Activated CD4-positive, alpha-beta memory T cell treated with anti-CD3 and anti-CD28 coated beads, Interleukin-2, amount 10 ng/mL, durations not matched to agents 7 days and 5 days (primary cell): Measurements from ENCODE around the gene KCNAB2. TPM values are rescaled to one million over a fixed set of nuclear protein-coding genes. Genes with fewer than 3 reads are reported as not detected.

ENCODE experiments used
- CTCF ChIA-PET: fragments of 350-600 bp; sonication (Branson Sonifier 250); formaldehyde crosslinking; loops from one replicate; lab custom pipeline; 2021; ENCODE audit warnings: antibody characterized with exemption, inconsistent platforms; lab: Charles Lee
- POLR2A ChIA-PET: fragments of 350-600 bp; sonication (Branson Sonifier 250); formaldehyde crosslinking; loops from one replicate; lab custom pipeline; 2021; ENCODE audit warnings: antibody characterized with exemption; lab: Charles Lee
- DNase-seq: peaks from one replicate; pipeline ENCODE4 v3.0.0-alpha.2; 2020
- H3K27ac Mint-ChIP-seq: one replicate; pipeline ENCODE4 v1.8.0; 2021; ENCODE audit warnings: mild to moderate bottlenecking, mixed read lengths
- H3K27me3 Mint-ChIP-seq: one replicate; pipeline ENCODE4 v1.8.0; 2021; ENCODE audit warnings: mixed read lengths
- H3K36me3 Mint-ChIP-seq: one replicate; pipeline ENCODE4 v1.8.0; 2021; ENCODE audit warnings: low read depth, mixed read lengths
- H3K4me1 Mint-ChIP-seq: one replicate; pipeline ENCODE4 v1.8.0; 2021; ENCODE audit warnings: mixed read lengths
- H3K4me3 Mint-ChIP-seq: one replicate; pipeline ENCODE4 v1.8.0; 2021; ENCODE audit warnings: mild to moderate bottlenecking, mixed read lengths
- H3K9me3 Mint-ChIP-seq: one replicate; pipeline ENCODE4 v1.8.0; 2021; ENCODE audit warnings: mixed read lengths
- total RNA-seq, 2 experiments: library from RNA; stranded (reverse); gene quantifications; one replicate each; pipeline ENCODE4 v1.2.3, GENCODE V29; 2021

The KCNAB2 gene
- total RNA-seq, 2 experiments from 2014 or later = 284 to 286 TPM

GRCh38 chr1:6131561-6131960, 85.9 kb downstream of the KCNAB2 start:
- CTCF ChIA-PET = interaction anchor here (1.8 kb wide), 1 partner anchor 54 kb away, joined by 4 read pairs; no protein-coding TSS in a partner anchor

GRCh38 chr1:6133146-6133895, 87.6 kb downstream of the KCNAB2 start:
- no peaks in the 10 kb centered on the region for H3K27me3 Mint-ChIP-seq
- H3K36me3 Mint-ChIP-seq = no peaks in the 10 kb centered on the region
- no peak overlapping the region for H3K4me3 Mint-ChIP-seq
- DNase-seq = no peak
- H3K9me3 Mint-ChIP-seq = peaks cover 3% of the 10 kb centered on the region
- H3K4me1 Mint-ChIP-seq = no peaks in the 10 kb centered on the region
- ChIA-PET POLR2A (no interaction called here), CTCF (no interaction called here)
- H3K27ac Mint-ChIP-seq = no peak overlapping the region

More at GRCh38 chr1:6131561-6131960, 85.9 kb downstream of the KCNAB2 start:
- POLR2A ChIA-PET = no interaction called here
- DNase-seq = no peak
- H3K27me3 Mint-ChIP-seq = no peaks in the 10 kb centered on the region
- no peak overlapping the region for H3K27ac Mint-ChIP-seq
- no peak overlapping the region for H3K4me3 Mint-ChIP-seq
- H3K36me3 Mint-ChIP-seq = no peaks in the 10 kb centered on the region
- peaks cover 2% of the 10 kb centered on the region for H3K4me1 Mint-ChIP-seq
- H3K9me3 Mint-ChIP-seq = peaks cover 3% of the 10 kb centered on the region

GRCh38 chr1:6134206-6134605, 88.5 kb downstream of the KCNAB2 start:
- ChIA-PET CTCF (no interaction called here), POLR2A (no interaction called here)
- Mint-ChIP-seq H3K9me3 (peaks cover 3% of the 10 kb centered on the region), H3K27ac (no peak overlapping the region), H3K36me3 (no peaks in the 10 kb centered on the region), H3K4me3 (no peak overlapping the region), H3K4me1 (no peaks in the 10 kb centered on the region), H3K27me3 (no peaks in the 10 kb centered on the region)
- no peak for DNase-seq

- no peaks in the 10 kb centered on the region for H3K4me1 Mint-ChIP-seq
- DNase-seq = no peak
- H3K27ac Mint-ChIP-seq = no peak overlapping the region
- CTCF ChIA-PET = no interaction called here
- POLR2A ChIA-PET = no interaction called here
- H3K27me3 Mint-ChIP-seq = no peaks in the 10 kb centered on the region
- H3K9me3 Mint-ChIP-seq = peaks cover 3% of the 10 kb centered on the region
- no peak overlapping the region for H3K4me3 Mint-ChIP-seq
- no peaks in the 10 kb centered on the region for H3K36me3 Mint-ChIP-seq
These were observed 89.2 kb downstream of the KCNAB2 start for GRCh38 chr1:6134741-6135510.

- Mint-ChIP-seq H3K27ac (no peak overlapping the region), H3K36me3 (no peaks in the 10 kb centered on the region), H3K4me1 (no peaks in the 10 kb centered on the region), H3K27me3 (no peaks in the 10 kb centered on the region), H3K4me3 (no peak overlapping the region), H3K9me3 (peaks cover 3% of the 10 kb centered on the region)
- ChIA-PET POLR2A (no interaction called here), CTCF (no interaction called here)
- no peak for DNase-seq
These were observed 91.0 kb downstream of the KCNAB2 start for GRCh38 chr1:6136516-6137220.

GRCh38 chr1:6137758-6138157, 92.1 kb downstream of the KCNAB2 start:
- Mint-ChIP-seq H3K9me3 (no peaks in the 10 kb centered on the region), H3K36me3 (no peaks in the 10 kb centered on the region), H3K27ac (no peak overlapping the region), H3K4me1 (no peaks in the 10 kb centered on the region), H3K4me3 (no peak overlapping the region), H3K27me3 (no peaks in the 10 kb centered on the region)
- ChIA-PET CTCF (no interaction called here), POLR2A (no interaction called here)
- DNase-seq = no peak

- H3K4me3 Mint-ChIP-seq = no peak overlapping the region
- ChIA-PET POLR2A (no interaction called here), CTCF (interaction anchor here (0.6 kb wide), 1 partner anchor 353 kb away, joined by 3 read pairs; no protein-coding TSS in a partner anchor)
- no peaks in the 10 kb centered on the region for H3K27me3 Mint-ChIP-seq
- no peaks in the 10 kb centered on the region for H3K4me1 Mint-ChIP-seq
- H3K9me3 Mint-ChIP-seq = no peaks in the 10 kb centered on the region
- H3K36me3 Mint-ChIP-seq = no peaks in the 10 kb centered on the region
- no peak overlapping the region for H3K27ac Mint-ChIP-seq
- DNase-seq = no peak
These were observed 94.7 kb downstream of the KCNAB2 start for GRCh38 chr1:6140413-6140812.

- Mint-ChIP-seq H3K27me3 (no peaks in the 10 kb centered on the region), H3K9me3 (no peaks in the 10 kb centered on the region), H3K36me3 (no peaks in the 10 kb centered on the region), H3K27ac (no peak overlapping the region), H3K4me3 (no peak overlapping the region), H3K4me1 (no peaks in the 10 kb centered on the region)
- POLR2A ChIA-PET = no interaction called here
- DNase-seq = peak; percentile 32
- CTCF ChIA-PET = interaction anchor here (0.8 to 1.3 kb wide), 2 partner anchors 46 to 103 kb away, joined by 3 read pairs; no protein-coding TSS in a partner anchor
These were observed 95.9 kb downstream of the KCNAB2 start for GRCh38 chr1:6141592-6141991.

- no peak for DNase-seq
- H3K4me1 Mint-ChIP-seq = no peaks in the 10 kb centered on the region
- no peak overlapping the region for H3K27ac Mint-ChIP-seq
- H3K27me3 Mint-ChIP-seq = no peaks in the 10 kb centered on the region
- ChIA-PET CTCF (interaction anchor here (1.3 kb wide), 1 partner anchor 46 kb away, joined by 3 read pairs; no protein-coding TSS in a partner anchor), POLR2A (no interaction called here)
- no peaks in the 10 kb centered on the region for H3K9me3 Mint-ChIP-seq
- no peaks in the 10 kb centered on the region for H3K36me3 Mint-ChIP-seq
- no peak overlapping the region for H3K4me3 Mint-ChIP-seq
These were observed 96.4 kb downstream of the KCNAB2 start for GRCh38 chr1:6142036-6142621.

GRCh38 chr1:6142734-6143133, 97.0 kb downstream of the KCNAB2 start:
- H3K4me1 Mint-ChIP-seq = no peaks in the 10 kb centered on the region
- CTCF ChIA-PET = interaction anchor here (0.7 kb wide), 1 partner anchor 309 kb away, joined by 3 read pairs; no protein-coding TSS in a partner anchor
- H3K27me3 Mint-ChIP-seq = no peaks in the 10 kb centered on the region
- POLR2A ChIA-PET = no interaction called here
- no peak for DNase-seq
- no peak overlapping the region for H3K27ac Mint-ChIP-seq
- H3K36me3 Mint-ChIP-seq = no peaks in the 10 kb centered on the region
- no peak overlapping the region for H3K4me3 Mint-ChIP-seq
- no peaks in the 10 kb centered on the region for H3K9me3 Mint-ChIP-seq

- ChIA-PET CTCF (interaction anchor here (0.7 kb wide), 1 partner anchor 309 kb away, joined by 3 read pairs; no protein-coding TSS in a partner anchor), POLR2A (interaction anchor here (1.0 kb wide), 1 partner anchor 10 kb away, joined by 3 read pairs; no protein-coding TSS in a partner anchor)
- Mint-ChIP-seq H3K9me3 (no peaks in the 10 kb centered on the region), H3K4me1 (peaks cover 2% of the 10 kb centered on the region), H3K4me3 (no peak overlapping the region), H3K27ac (no peak overlapping the region), H3K36me3 (no peaks in the 10 kb centered on the region), H3K27me3 (peaks cover 2% of the 10 kb centered on the region)
- no peak for DNase-seq
These were observed 97.7 kb downstream of the KCNAB2 start for GRCh38 chr1:6143395-6143794.

GRCh38 chr1:6144175-6144574, 98.5 kb downstream of the KCNAB2 start:
- ChIA-PET CTCF (no interaction called here), POLR2A (interaction anchor here (1.0 kb wide), 1 partner anchor 9 kb away, joined by 3 read pairs; no protein-coding TSS in a partner anchor)
- H3K4me1 Mint-ChIP-seq = peaks cover 3% of the 10 kb centered on the region
- no peak overlapping the region for H3K27ac Mint-ChIP-seq
- no peak overlapping the region for H3K4me3 Mint-ChIP-seq
- H3K36me3 Mint-ChIP-seq = no peaks in the 10 kb centered on the region
- peaks cover 3% of the 10 kb centered on the region for H3K27me3 Mint-ChIP-seq
- DNase-seq = no peak
- H3K9me3 Mint-ChIP-seq = no peaks in the 10 kb centered on the region
